SU-DHL-6 (cell line): ENCODE results near the gene TPH2.

Source experiments
- H2AFZ ChIP-seq: fragments of 200-600 bp; sonication (generic); 2 replicates; pipeline ENCODE4 v1.6.1; 2014; ENCODE audit warnings: low read depth, mild to moderate bottlenecking, moderate library complexity, mixed read lengths, antibody characterized with exemption, low read length; ENCODE audit not compliant: severe bottlenecking
- H3F3A ChIP-seq: fragments of 200-600 bp; shearing (Covaris generic); 2 replicates; pipeline ENCODE4 v1.6.0; 2016; ENCODE audit warnings: antibody characterized with exemption, mild to moderate bottlenecking; ENCODE audit not compliant: insufficient read depth
- H3K27ac ChIP-seq: fragments of 200-600 bp; sonication (generic); 2 replicates; pipeline ENCODE4 v1.5.1; 2016; ENCODE audit warnings: low read depth, mild to moderate bottlenecking, low read length, moderate library complexity, mixed read lengths
- H3K27me3 ChIP-seq: fragments of 200-600 bp; sonication (generic), shearing (Covaris generic); 2 replicates; pipeline ENCODE4 v1.6.0; 2014; ENCODE audit warnings: mild to moderate bottlenecking, low read length
- H3K36me3 ChIP-seq: fragments of 200-600 bp; sonication (generic); 2 replicates; pipeline ENCODE4 v1.6.1; 2014; ENCODE audit warnings: mild to moderate bottlenecking, low read length, mixed read lengths
- H3K4me2 ChIP-seq: fragments of 300-600, 200-600 bp; shearing (Covaris generic), sonication (generic); 2 replicates; pipeline ENCODE4 v1.6.0; 2014; ENCODE audit warnings: low read length, low read depth, mild to moderate bottlenecking; ENCODE audit not compliant: poor library complexity, severe bottlenecking
- H3K4me3 ChIP-seq: fragments of 200-600 bp; sonication (generic); 2 replicates; pipeline ENCODE4 v1.5.1; 2014; ENCODE audit warnings: antibody characterized with exemption, low read length, mild to moderate bottlenecking, mixed read lengths; ENCODE audit not compliant: insufficient read depth, poor library complexity, severe bottlenecking
- H3K79me2 ChIP-seq: fragments of 200-600 bp; sonication (generic); 2 replicates; pipeline ENCODE4 v1.6.1; 2014; ENCODE audit warnings: mild to moderate bottlenecking, low read length, moderate library complexity; ENCODE audit not compliant: insufficient read depth
- H3K9ac ChIP-seq: fragments of 200-600 bp; sonication (generic); 2 replicates; pipeline ENCODE4 v1.7.0; 2014; ENCODE audit warnings: mild to moderate bottlenecking, low read length
- H3K9me2 ChIP-seq: fragments of 200-600 bp; sonication (generic); replicated peaks from 2 replicates; pipeline ENCODE4 v1.6.1; 2014; ENCODE audit warnings: low read length; ENCODE audit not compliant: insufficient read depth
- H3K9me3 ChIP-seq: fragments of 200-600 bp; sonication (generic); 2 replicates; pipeline ENCODE4 v1.6.1; 2014; ENCODE audit warnings: low read length, mixed read lengths; ENCODE audit not compliant: insufficient read depth
- H4K20me1 ChIP-seq: fragments of 200-600 bp; sonication (generic); 2 replicates; pipeline ENCODE4 v1.6.1; 2014; ENCODE audit warnings: low read depth, mild to moderate bottlenecking, antibody characterized with exemption, low read length, moderate library complexity, mixed read lengths
- CTCF ChIP-seq: fragments of 200-600 bp; sonication (generic); IDR thresholded peaks from one replicate; pipeline ENCODE4 v1.5.1; 2017; ENCODE audit warnings: antibody characterized with exemption, mild to moderate bottlenecking, low read length, moderate library complexity; ENCODE audit not compliant: insufficient read depth, poor library complexity, severe bottlenecking
- EZH2phosphoT487 ChIP-seq: fragments of 200-600 bp; sonication (generic), shearing (Covaris generic); conservative IDR thresholded peaks from 2 replicates; pipeline ENCODE4 v1.6.1; 2018; ENCODE audit warnings: mild to moderate bottlenecking, antibody characterized with exemption, low read length, moderate library complexity, mixed read lengths

The TPH2 gene

GRCh38 chr12:72010356-72010755, 71.7 kb downstream of the TPH2 start:
- H3K36me3 ChIP-seq, result no peaks in the 10 kb centered on the region
- H3K9me3 ChIP-seq, result no peaks in the 10 kb centered on the region
- H3K27ac ChIP-seq, result no peak overlapping the region
- no peak overlapping the region for H3K4me2 ChIP-seq
- H3F3A ChIP-seq, result no peaks in the 10 kb centered on the region
- no peak for TF ChIP-seq EZH2phosphoT487
- no peak for TF ChIP-seq CTCF
- no peaks in the 10 kb centered on the region for H3K79me2 ChIP-seq
- H3K4me3 ChIP-seq, result no peak overlapping the region
- no peaks in the 10 kb centered on the region for H3K9me2 ChIP-seq
- H3K9ac ChIP-seq, result no peak overlapping the region
- no peaks in the 10 kb centered on the region for H3K27me3 ChIP-seq
- H4K20me1 ChIP-seq, result no peaks in the 10 kb centered on the region
- no peak overlapping the region for H2AFZ ChIP-seq

- Histone ChIP-seq H4K20me1 (no peaks in the 10 kb centered on the region), H3K9me3 (no peaks in the 10 kb centered on the region), H3K9ac (no peak overlapping the region), H2AFZ (no peak overlapping the region), H3K79me2 (no peaks in the 10 kb centered on the region), H3K27ac (no peak overlapping the region), H3K4me2 (no peak overlapping the region), H3K9me2 (no peaks in the 10 kb centered on the region), H3K27me3 (no peaks in the 10 kb centered on the region), H3F3A (no peaks in the 10 kb centered on the region), H3K36me3 (no peaks in the 10 kb centered on the region), H3K4me3 (no peak overlapping the region)
- TF ChIP-seq CTCF (no peak), EZH2phosphoT487 (no peak)
Measured at GRCh38 chr12:72011374-72011773, 72.7 kb downstream of the TPH2 start.

DNA sequence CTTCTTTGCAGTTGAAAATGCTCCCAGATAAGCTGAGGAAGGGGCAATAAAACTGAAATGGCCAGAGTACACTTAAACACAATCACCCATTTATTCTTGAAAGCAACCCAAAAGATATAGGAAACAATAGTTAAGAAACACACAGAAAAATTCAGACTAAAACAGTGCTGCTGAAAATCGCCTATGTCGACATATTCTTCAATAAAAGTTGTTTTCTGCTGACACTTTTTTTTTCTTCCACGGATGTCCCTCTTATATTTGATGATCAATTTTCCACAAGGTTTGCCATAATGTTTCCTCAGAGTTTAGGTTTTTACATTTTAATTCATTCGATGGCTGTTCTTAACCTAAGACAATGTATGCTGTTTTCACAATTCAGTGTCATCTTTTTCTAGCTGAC, 74.2 kb downstream of the TPH2 start:
- no peak for TF ChIP-seq EZH2phosphoT487
- no peak for TF ChIP-seq CTCF
- no peaks in the 10 kb centered on the region for H3K27me3 ChIP-seq
- no peaks in the 10 kb centered on the region for H3K36me3 ChIP-seq
- H3K4me2 ChIP-seq, result no peak overlapping the region
- no peak overlapping the region for H3K27ac ChIP-seq
- H3K9me2 ChIP-seq, result no peaks in the 10 kb centered on the region
- H2AFZ ChIP-seq, result no peak overlapping the region
- H4K20me1 ChIP-seq, result no peaks in the 10 kb centered on the region
- H3K9ac ChIP-seq, result no peak overlapping the region
- H3K4me3 ChIP-seq, result no peak overlapping the region
- no peaks in the 10 kb centered on the region for H3F3A ChIP-seq
- no peaks in the 10 kb centered on the region for H3K79me2 ChIP-seq
- H3K9me3 ChIP-seq, result no peaks in the 10 kb centered on the region

DNA sequence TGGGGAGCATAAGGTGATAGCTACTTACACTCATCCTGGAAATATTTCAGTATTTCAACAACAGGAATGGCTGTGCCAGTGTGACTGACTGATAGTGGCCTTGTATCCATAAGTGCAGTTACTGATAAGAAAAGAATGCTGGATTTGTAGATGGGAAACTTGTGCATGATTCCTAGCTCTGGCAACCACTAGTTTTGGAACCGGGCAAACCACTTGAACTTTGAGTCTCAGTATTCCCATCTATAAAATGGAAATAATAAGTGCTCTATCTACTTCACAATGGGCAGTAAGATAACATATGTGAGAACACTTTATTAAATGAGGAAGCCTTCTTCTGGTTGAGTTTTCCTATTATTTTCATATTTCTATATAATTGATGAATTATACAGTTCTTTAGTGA, 77.2 kb downstream of the TPH2 start:
- no peaks in the 10 kb centered on the region for H3K79me2 ChIP-seq
- no peaks in the 10 kb centered on the region for H3K9me3 ChIP-seq
- no peaks in the 10 kb centered on the region for H4K20me1 ChIP-seq
- H3K9me2 ChIP-seq, result no peaks in the 10 kb centered on the region
- H3K36me3 ChIP-seq, result no peaks in the 10 kb centered on the region
- no peak for TF ChIP-seq EZH2phosphoT487
- TF ChIP-seq CTCF, result no peak
- H3K9ac ChIP-seq, result no peak overlapping the region
- H3F3A ChIP-seq, result no peaks in the 10 kb centered on the region
- H3K27me3 ChIP-seq, result no peaks in the 10 kb centered on the region
- H3K4me2 ChIP-seq, result no peak overlapping the region
- H3K4me3 ChIP-seq, result no peak overlapping the region
- H3K27ac ChIP-seq, result no peak overlapping the region
- H2AFZ ChIP-seq, result no peak overlapping the region
